Brain microvascular endothelial cell (primary cell): ENCODE results near the gene UCHL1.

Experiments used
- DNase-seq: peaks from one replicate; pipeline ENCODE4 v3.0.0-alpha.2; 2020
- H3K27ac ChIP-seq: fragments of 250-450 bp; sonication (Bioruptor Pico); 2 replicates; pipeline ENCODE4 v1.5.1; 2020; ENCODE audit warnings: mild to moderate bottlenecking, moderate library complexity
- H3K27me3 ChIP-seq: fragments of 250-450 bp; sonication (Bioruptor Pico); replicated peaks from 2 replicates; pipeline ENCODE4 v1.5.1; 2020; ENCODE audit warnings: mild to moderate bottlenecking
- H3K36me3 ChIP-seq: fragments of 250-450 bp; sonication (Bioruptor Pico); replicated peaks from 2 replicates; pipeline ENCODE4 v1.5.1; 2020; ENCODE audit warnings: mild to moderate bottlenecking
- H3K4me3 ChIP-seq: 2 replicates; pipeline ENCODE4 v1.5.1; 2011; ENCODE audit warnings: low read depth, mild to moderate bottlenecking, control low read depth, low read length, moderate library complexity
- in situ Hi-C: cut with HindIII; loops from 2 replicates; pipeline ENCODE4 v1.10.0; 2017; ENCODE audit warnings: low sequenced_read_pairs, low pct_ligation_motif_present
- TF ChIP-seq, protein P1 (sequence below): IDR thresholded peaks from 2 replicates; pipeline ENCODE4 v1.5.1; 2011; ENCODE audit warnings: low read depth, mild to moderate bottlenecking, moderate library complexity, low read length, control low read depth, inconsistent platforms; ENCODE audit errors: missing control alignments

UCHL1 gene

DNA sequence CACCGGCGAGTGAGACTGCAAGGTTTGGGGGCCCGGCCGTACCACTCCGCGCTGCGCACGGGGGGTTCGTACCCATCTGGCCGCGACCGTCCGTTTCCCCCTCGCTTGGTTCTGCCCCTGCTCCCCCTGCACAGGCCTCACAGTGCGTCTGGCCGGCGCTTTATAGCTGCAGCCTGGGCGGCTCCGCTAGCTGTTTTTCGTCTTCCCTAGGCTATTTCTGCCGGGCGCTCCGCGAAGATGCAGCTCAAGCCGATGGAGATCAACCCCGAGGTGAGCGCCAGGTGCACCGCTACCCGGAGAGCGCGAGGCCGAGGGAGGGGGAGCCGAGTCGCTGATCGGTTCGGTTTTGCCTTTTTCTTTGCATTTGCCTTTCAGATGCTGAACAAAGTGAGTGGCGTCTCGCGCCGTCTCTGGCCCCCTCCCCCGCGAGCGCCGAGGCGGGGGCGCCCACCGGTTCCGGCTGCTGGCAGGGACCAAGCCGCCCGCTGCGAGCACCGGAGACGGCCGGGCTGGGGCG, at the start of gene UCHL1:
TSS of gene UCHL1 (plus strand) at position 189 of the 517 bp plus-strand sequence. CDS start at position 238, 49 bp downstream.
- H3K36me3 ChIP-seq = peaks cover 37% of the 10 kb centered on the region
- H3K27ac ChIP-seq = peak within 1 kb of the TSS; percentile 72
- peak within 1 kb of the TSS; percentile 83 for H3K4me3 ChIP-seq
- DNase-seq = peak; percentile 93
- H3K27me3 ChIP-seq = no peaks in the 10 kb centered on the region
- in situ Hi-C loops = no loop called here
- TF ChIP-seq, protein P1, sequence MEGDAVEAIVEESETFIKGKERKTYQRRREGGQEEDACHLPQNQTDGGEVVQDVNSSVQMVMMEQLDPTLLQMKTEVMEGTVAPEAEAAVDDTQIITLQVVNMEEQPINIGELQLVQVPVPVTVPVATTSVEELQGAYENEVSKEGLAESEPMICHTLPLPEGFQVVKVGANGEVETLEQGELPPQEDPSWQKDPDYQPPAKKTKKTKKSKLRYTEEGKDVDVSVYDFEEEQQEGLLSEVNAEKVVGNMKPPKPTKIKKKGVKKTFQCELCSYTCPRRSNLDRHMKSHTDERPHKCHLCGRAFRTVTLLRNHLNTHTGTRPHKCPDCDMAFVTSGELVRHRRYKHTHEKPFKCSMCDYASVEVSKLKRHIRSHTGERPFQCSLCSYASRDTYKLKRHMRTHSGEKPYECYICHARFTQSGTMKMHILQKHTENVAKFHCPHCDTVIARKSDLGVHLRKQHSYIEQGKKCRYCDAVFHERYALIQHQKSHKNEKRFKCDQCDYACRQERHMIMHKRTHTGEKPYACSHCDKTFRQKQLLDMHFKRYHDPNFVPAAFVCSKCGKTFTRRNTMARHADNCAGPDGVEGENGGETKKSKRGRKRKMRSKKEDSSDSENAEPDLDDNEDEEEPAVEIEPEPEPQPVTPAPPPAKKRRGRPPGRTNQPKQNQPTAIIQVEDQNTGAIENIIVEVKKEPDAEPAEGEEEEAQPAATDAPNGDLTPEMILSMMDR = no peak

DNA sequence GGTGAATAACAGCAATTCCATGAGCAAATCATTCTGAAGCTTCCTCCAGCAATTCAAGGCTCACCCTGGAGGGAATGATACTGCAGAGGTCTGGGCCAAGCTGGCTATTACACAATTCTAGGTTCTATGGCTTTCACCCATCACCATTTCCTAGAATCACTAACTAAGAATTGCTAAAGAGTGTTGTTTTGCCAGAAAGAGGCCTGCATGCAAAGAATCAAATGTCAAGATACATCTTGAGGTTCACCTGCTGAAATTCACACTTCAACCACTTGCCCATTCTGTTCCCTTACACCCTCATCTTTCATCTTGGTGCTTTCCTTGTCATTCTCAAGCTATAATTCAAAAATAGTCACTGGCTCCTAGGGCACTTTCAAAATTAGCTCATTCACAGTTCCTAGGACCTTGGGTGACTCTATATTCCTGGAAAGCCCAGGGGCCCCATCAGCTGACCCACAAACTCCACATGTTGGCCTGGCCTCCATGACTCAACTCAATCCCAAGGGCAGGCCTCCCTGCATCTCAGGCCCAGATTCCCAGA, 49.4 kb upstream of the UCHL1 start:
- TF ChIP-seq, protein P1 = no peak
- no peak for DNase-seq
- in situ Hi-C loops = no loop called here
- Histone ChIP-seq H3K36me3 (peaks cover 6% of the 10 kb centered on the region), H3K27ac (peak overlapping the region; percentile 24), H3K4me3 (no peak overlapping the region), H3K27me3 (no peaks in the 10 kb centered on the region)

DNA sequence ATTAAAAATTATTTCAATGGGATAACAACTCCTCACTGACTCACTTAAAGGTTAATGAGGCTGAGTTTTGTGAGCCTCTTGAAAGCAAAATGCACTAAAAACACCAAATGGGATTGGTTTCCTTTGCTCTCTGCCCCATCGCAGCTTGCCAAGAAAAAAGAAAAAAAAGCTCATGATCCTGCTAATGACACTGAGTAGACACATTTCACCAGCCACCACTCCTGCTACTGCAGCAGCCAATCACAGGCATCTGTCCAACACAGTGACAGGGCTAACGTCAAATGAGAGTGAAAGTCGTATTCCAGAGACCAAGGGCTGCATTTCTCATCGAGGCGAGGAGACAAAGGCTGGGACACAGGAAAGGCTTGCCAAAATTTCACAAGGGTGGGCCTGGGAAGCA, 47.5 kb upstream of the UCHL1 start:
- TF ChIP-seq, protein P1 = no peak
- in situ Hi-C loops = no loop called here
- Histone ChIP-seq H3K36me3 (peaks cover 4% of the 10 kb centered on the region), H3K27me3 (no peaks in the 10 kb centered on the region), H3K27ac (peak overlapping the region; percentile 40), H3K4me3 (no peak overlapping the region)
- no peak for DNase-seq

DNA sequence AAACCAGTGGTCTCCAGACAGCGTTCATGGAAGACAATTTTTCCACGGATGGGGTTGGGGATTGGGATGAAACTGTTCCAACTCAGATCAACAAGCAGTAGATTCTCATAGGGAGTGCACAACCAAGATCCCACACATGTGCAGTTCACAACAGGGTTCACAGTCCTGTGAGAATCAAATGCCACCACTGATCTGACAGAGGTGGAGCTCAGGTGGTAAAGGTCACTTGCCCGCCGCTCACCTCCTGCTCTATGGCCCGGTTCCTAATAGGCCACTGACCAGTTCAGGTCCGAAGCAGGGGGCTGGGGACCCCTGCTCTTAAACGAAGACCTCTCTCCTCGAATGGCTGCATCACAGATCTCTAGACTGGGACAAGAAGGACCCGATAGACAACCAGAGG, 46.8 kb upstream of the UCHL1 start:
- Histone ChIP-seq H3K36me3 (peaks cover 3% of the 10 kb centered on the region), H3K4me3 (no peak overlapping the region), H3K27ac (no peak overlapping the region), H3K27me3 (no peaks in the 10 kb centered on the region)
- TF ChIP-seq, protein P1 = no peak
- in situ Hi-C loops = no loop called here
- DNase-seq = no peak

DNA sequence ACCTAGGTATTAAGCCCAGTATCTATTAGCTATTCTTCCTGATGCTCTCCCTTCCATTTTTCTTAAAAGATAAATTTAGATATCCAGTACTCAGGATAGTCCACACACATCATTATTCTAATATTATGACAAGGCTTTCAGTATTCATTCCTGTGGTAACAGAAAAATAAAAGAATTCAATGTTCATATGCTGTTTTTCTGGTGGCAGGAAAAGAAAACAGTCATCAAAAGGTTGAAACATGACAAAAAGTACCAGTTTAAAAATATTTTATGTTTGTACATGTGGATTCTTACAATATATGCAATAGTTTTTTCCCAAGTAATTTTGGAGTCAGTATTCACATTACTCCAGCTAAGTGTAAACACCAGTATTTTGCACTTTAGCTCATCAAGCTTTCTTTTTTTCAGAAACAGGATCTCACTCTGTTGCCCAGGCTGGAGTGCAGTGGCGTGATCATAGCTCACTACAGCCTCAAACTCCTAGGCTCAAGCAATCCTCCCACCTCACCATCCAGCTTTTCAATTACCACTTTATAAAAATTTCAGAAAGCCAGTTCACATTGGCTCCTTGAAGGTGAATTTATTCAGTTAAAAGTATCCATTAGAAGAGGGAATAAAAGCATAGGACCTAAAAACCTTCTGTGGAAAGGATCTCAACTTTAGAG, 44.6 kb upstream of the UCHL1 start:
- TF ChIP-seq, protein P1 = no peak
- in situ Hi-C loops = no loop called here
- Histone ChIP-seq H3K4me3 (peak overlapping the region; percentile 96), H3K36me3 (no peaks in the 10 kb centered on the region), H3K27ac (peak overlapping the region; percentile 25), H3K27me3 (no peaks in the 10 kb centered on the region)
- DNase-seq = no peak
